Activated B cell treated with CpG ODN at 0.5 μM for 24 hours (primary cell): ENCODE measurements around the gene LAYN. TPM values are rescaled to one million over a fixed set of nuclear protein-coding genes. Genes with fewer than 3 reads are reported as not detected.

Source experiments
- ATAC-seq: fragments of 200-7000 bp; cut with Tn5 transposase; one replicate; pipeline ENCODE4 v1.10.0; 2021; ENCODE audit warnings: low read depth, mild to moderate bottlenecking, moderate library complexity
- CTCF ChIA-PET: fragments of 350-600 bp; sonication (Branson Sonifier 250); formaldehyde crosslinking; loops from one replicate; lab custom pipeline; 2021; ENCODE audit warnings: antibody characterized with exemption; lab: Charles Lee
- POLR2A ChIA-PET: fragments of 350-600 bp; sonication (Branson Sonifier 250); formaldehyde crosslinking; loops from one replicate; lab custom pipeline; 2021; ENCODE audit warnings: antibody characterized with exemption; lab: Charles Lee
- DNase-seq: peaks from one replicate; pipeline ENCODE4 v3.0.0; 2022
- H3K27ac Mint-ChIP-seq: one replicate; pipeline ENCODE4 v1.8.0; 2020; ENCODE audit warnings: mixed read lengths
- H3K27me3 Mint-ChIP-seq: one replicate; pipeline ENCODE4 v1.8.0; 2021; ENCODE audit warnings: mixed read lengths
- H3K36me3 Mint-ChIP-seq: one replicate; pipeline ENCODE4 v1.8.0; 2021; ENCODE audit warnings: low read depth, mixed read lengths
- H3K4me1 Mint-ChIP-seq: one replicate; pipeline ENCODE4 v1.8.0; 2021; ENCODE audit warnings: mixed read lengths
- H3K4me3 Mint-ChIP-seq: one replicate; pipeline ENCODE4 v1.8.0; 2020; ENCODE audit warnings: mild to moderate bottlenecking, mixed read lengths
- H3K9me3 Mint-ChIP-seq: one replicate; pipeline ENCODE4 v1.8.0; 2020; ENCODE audit warnings: mixed read lengths
- CTCF ChIP-seq: fragments of 200-600 bp; IDR thresholded peaks from one replicate; pipeline ENCODE4 v1.8.0; 2022; ENCODE audit warnings: antibody characterized with exemption, mild to moderate bottlenecking
- intact Hi-C: fragments of 100-400 bp; cut with micrococcal nuclease; formaldehyde crosslinking; loops from one replicate; pipeline ENCODE4 v1.15.1; 2024
- total RNA-seq: library from RNA; stranded (reverse); gene quantifications from 2 replicates; pipeline ENCODE4 v1.2.3, GENCODE V29; 2022

Gene LAYN
- total RNA-seq, 1 donor from 2014 or later, result not detected

- no peaks in the 10 kb centered on the region for H3K9me3 Mint-ChIP-seq
- TF ChIP-seq CTCF, result no peak
- H3K36me3 Mint-ChIP-seq, result peaks cover 5% of the 10 kb centered on the region
- DNase-seq (no peak), ATAC-seq (no peak)
- ChIA-PET CTCF (interaction anchor here (0.7 to 1.7 kb wide), 8 partner anchors 12 to 238 kb away, joined by 3 to 22 read pairs (median 4); no protein-coding TSS in a partner anchor), POLR2A (interaction anchor here (1.1 to 1.2 kb wide), 4 partner anchors 162 to 267 kb away, joined by 3 to 7 read pairs (median 4); partner anchors contain the start of genes ALG9 and PPP2R1B)
- H3K4me3 Mint-ChIP-seq, result peak overlapping the region; percentile 92
- H3K27ac Mint-ChIP-seq, result peak overlapping the region; percentile 92
- H3K4me1 Mint-ChIP-seq, result peaks cover 27% of the 10 kb centered on the region
- no peaks in the 10 kb centered on the region for H3K27me3 Mint-ChIP-seq
- intact Hi-C loops, result loop anchor here (1.0 to 5.0 kb wide), 8 partner anchors 9 to 1711 kb away; partner anchors contain the start of genes ALG9, CFAP68, FDXACB1 and PTS
These were observed 63.2 kb downstream of the LAYN start for GRCh38 chr11:111603611-111604130.

- CTCF ChIA-PET, result interaction anchor here (0.7 to 1.7 kb wide), 9 partner anchors 11 to 237 kb away, joined by 3 to 22 read pairs (median 4); no protein-coding TSS in a partner anchor
- intact Hi-C loops, result loop anchor here (1.0 to 5.0 kb wide), 3 partner anchors 8 to 1307 kb away; partner anchors contain the start of gene RDX
- Mint-ChIP-seq H3K27me3 (no peaks in the 10 kb centered on the region), H3K36me3 (peaks cover 5% of the 10 kb centered on the region), H3K9me3 (no peaks in the 10 kb centered on the region), H3K4me3 (no peak overlapping the region), H3K4me1 (peaks cover 27% of the 10 kb centered on the region), H3K27ac (no peak overlapping the region)
- DNase-seq (no peak), ATAC-seq (no peak)
- no peak for TF ChIP-seq CTCF
- POLR2A ChIA-PET, result interaction anchor here (0.6 to 1.2 kb wide), 4 partner anchors 162 to 273 kb away, joined by 3 to 6 read pairs (median 4); partner anchors contain the start of genes ALG9 and PPP2R1B
These were observed 64.0 kb downstream of the LAYN start for GRCh38 chr11:111604392-111605009.

GRCh38 chr11:111605681-111606080 is 65.2 kb downstream of the LAYN start:
- ATAC-seq (no peak), DNase-seq (no peak)
- TF ChIP-seq CTCF, result no peak
- no peak overlapping the region for H3K27ac Mint-ChIP-seq
- ChIA-PET CTCF (no interaction called here), POLR2A (no interaction called here)
- peaks cover 5% of the 10 kb centered on the region for H3K36me3 Mint-ChIP-seq
- no peaks in the 10 kb centered on the region for H3K27me3 Mint-ChIP-seq
- intact Hi-C loops, result no loop called here
- no peak overlapping the region for H3K4me3 Mint-ChIP-seq
- no peaks in the 10 kb centered on the region for H3K9me3 Mint-ChIP-seq
- peaks cover 27% of the 10 kb centered on the region for H3K4me1 Mint-ChIP-seq

GRCh38 chr11:111606986-111607385 is 66.5 kb downstream of the LAYN start:
- Mint-ChIP-seq H3K27ac (no peak overlapping the region), H3K27me3 (no peaks in the 10 kb centered on the region), H3K4me3 (no peak overlapping the region), H3K36me3 (peaks cover 5% of the 10 kb centered on the region), H3K4me1 (peaks cover 25% of the 10 kb centered on the region), H3K9me3 (no peaks in the 10 kb centered on the region)
- intact Hi-C loops, result no loop called here
- CTCF ChIA-PET, result no interaction called here
- TF ChIP-seq CTCF, result no peak
- ATAC-seq (no peak), DNase-seq (no peak)
- POLR2A ChIA-PET, result no interaction called here

GRCh38 chr11:111607751-111608150 is 67.2 kb downstream of the LAYN start:
- TF ChIP-seq CTCF, result no peak
- Mint-ChIP-seq H3K27ac (no peak overlapping the region), H3K9me3 (no peaks in the 10 kb centered on the region), H3K4me3 (no peak overlapping the region), H3K27me3 (no peaks in the 10 kb centered on the region), H3K4me1 (peaks cover 29% of the 10 kb centered on the region), H3K36me3 (peaks cover 5% of the 10 kb centered on the region)
- no peak for ATAC-seq
- CTCF ChIA-PET, result no interaction called here
- no peak for DNase-seq
- POLR2A ChIA-PET, result no interaction called here
- intact Hi-C loops, result no loop called here
